ENCODE results near the gene GTSE1.

DNA sequence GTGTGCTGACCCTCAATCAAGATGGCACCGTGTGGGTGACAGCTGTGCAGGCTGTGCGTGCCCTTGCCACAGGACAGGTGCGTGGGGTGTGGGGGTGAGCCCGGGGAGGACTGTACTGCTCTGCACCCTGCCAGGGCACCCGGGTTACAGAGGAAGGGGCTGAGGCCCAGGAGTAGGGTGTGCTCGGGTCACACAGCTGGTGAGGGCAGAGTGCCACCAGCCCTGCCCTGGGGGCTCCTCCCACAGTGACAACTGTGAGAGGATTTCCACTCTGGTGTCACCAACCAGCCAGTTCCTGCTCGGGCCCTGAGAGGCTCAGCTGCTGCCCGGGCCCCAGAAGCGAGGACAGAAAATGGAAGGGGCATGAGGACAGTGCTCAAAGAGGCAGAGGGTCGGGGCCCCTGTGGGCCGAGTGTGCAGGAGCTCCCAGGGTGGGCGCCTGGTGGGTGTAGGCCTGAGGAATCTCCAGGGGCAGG, 59.4 kb downstream of the GTSE1 start:
- TF ChIP-seq EZH2 (IDR thresholded peaks at IDR 0.05; ENCODE audit: insufficient read depth, poor library complexity, severe bottlenecking) = no peak
- no peak for TF ChIP-seq EZH2phosphoT487 (IDR thresholded peaks at IDR 0.05; ENCODE audit: insufficient read depth, low read depth)
